HPDE6-E6E7 (cell line): ENCODE results near the gene IL36G.

ENCODE experiments used
- DNase-seq: peaks from one replicate; pipeline ENCODE4 v3.0.0; 2011; ENCODE audit warnings: missing footprints; ENCODE audit errors: extremely low spot score

IL36G gene

DNA sequence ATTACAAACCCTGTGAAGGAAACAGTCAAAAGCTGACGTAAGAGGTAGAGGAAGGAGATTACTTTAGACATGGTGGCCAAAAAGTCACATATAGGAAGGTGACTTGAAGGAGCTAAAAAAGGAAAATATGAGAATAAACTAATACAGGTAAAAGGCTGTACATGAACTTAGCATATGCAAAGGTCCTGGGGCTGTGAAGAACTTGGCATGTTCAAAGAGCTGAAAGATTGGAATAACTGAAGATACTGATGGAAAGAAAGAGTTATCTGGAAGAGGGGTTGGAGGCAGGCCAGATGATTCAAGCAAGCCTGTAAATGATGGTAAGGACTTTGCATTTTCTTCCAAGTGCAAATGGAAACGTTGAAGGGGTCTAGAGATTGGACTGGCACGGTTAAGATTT is 40.7 kb downstream of the IL36G start:
- no peak for DNase-seq

DNA sequence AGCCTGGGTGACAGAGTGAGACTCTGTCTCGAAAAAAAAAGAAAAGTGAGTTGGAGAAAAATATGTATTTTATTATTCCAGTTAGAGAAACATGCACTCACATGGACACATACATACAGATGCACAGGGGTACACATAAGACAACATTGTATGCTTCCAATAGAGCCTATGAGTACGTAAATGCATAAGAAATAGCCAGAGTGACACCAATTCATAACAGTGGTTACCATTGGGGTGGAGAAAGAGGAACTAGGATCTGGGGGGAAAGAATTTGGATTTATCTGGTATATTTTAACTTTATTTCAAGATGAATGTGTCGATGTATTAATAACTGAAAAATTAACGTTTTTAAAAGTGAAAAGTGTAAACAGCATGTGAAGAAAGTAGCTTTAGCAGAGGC is 43.5 kb downstream of the IL36G start:
- no peak for DNase-seq

- DNase-seq = no peak
These were observed 47.0 kb downstream of the IL36G start for GRCh38 chr2:113024764-113025163.

- DNase-seq = no peak
These were observed 47.9 kb downstream of the IL36G start for GRCh38 chr2:113025737-113026136.

- DNase-seq = no peak
These were observed 49.9 kb downstream of the IL36G start for GRCh38 chr2:113027691-113028090.

GRCh38 chr2:113028112-113028511 is 50.3 kb downstream of the IL36G start:
- DNase-seq = no peak

GRCh38 chr2:113032737-113033136 is 54.9 kb downstream of the IL36G start:
- DNase-seq = no peak

DNA sequence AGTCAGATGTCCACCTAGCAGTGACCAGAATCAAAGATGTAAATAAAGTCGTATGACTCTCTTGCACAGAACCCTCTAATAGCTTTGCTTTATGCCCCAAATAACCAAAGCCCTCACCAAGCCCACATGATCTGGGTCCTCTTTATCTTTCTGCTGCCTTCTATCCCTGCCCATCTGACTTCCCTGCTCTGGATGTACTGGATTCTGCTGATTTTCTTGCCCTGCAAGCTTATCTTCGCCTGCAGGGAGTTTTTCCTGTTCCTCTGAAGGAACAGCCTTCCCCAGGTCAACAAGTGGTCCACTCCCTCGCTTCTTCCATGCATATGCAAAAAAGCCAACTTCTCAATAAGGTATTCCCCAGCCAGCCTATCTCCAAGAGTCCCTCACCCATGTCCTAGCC is 56.2 kb downstream of the IL36G start:
- no peak for DNase-seq
